ENCODE measurements around the gene ARHGEF39. TPM values are rescaled to one million over a fixed set of nuclear protein-coding genes. Genes with fewer than 3 reads are reported as not detected.

ARHGEF39 gene
- total RNA-seq, 1 experiment from 2014 or later = 31.4 TPM

- intact Hi-C loops (cut with micrococcal nuclease; ENCODE audit: unreplicated experiment) = loop anchor here (2.0 kb wide), 1 partner anchor 65 kb away; the partner anchor contains the start of genes CREB3 and TLN1
- peaks cover 34% of the 10 kb centered on the region for H3K4me1 ChIP-seq
- H3K36me3 Mint-ChIP-seq (ENCODE audit: insufficient read depth, unreplicated experiment) = peaks cover 13% of the 10 kb centered on the region
Observed at GRCh38 chr9:35667939-35668338, 2.9 kb upstream of the ARHGEF39 start.

DNA sequence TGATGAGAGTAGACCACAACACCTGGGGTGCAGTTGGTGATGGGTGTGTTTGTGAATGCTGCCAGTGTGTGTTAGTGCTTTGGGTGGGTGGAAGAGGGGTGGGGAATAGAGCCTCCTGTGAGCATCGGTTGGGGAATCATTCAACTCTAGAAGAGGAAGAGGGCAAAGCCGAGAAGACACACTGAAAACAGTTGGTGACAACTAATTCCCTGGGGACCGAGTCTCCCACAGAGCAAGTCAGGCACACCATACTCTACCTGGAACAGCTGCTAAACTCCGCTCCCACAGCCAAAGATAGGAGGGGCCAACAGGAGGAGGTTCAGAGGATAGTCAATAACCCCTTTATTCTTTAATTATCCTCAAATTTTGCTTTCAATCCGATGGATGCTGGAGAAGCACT is 1.6 kb upstream of the ARHGEF39 start:
- H3K9me3 ChIP-seq = no peaks in the 10 kb centered on the region
- H3K27me3 ChIP-seq (replicated peaks; ENCODE audit: control insufficient read depth, insufficient read depth, low read length) = no peaks in the 10 kb centered on the region
- Mint-ChIP-seq H3K4me1 (ENCODE audit: low read depth, unreplicated experiment) (peaks cover 29% of the 10 kb centered on the region), H3K36me3 (ENCODE audit: insufficient read depth, unreplicated experiment) (peaks cover 25% of the 10 kb centered on the region), H3K4me3 (ENCODE audit: unreplicated experiment) (no peak overlapping the region), H3K27me3 (ENCODE audit: insufficient read depth, unreplicated experiment) (no peaks in the 10 kb centered on the region), H3K27ac (ENCODE audit: unreplicated experiment) (no peak overlapping the region), H3K9me3 (ENCODE audit: unreplicated experiment) (peaks cover 12% of the 10 kb centered on the region)
- intact Hi-C loops (cut with micrococcal nuclease; ENCODE audit: unreplicated experiment) = no loop called here
- POLR2A ChIA-PET = interaction anchor here (1.1 to 2.0 kb wide), 2 partner anchors 61 to 62 kb away, joined by 3 to 5 read pairs; no protein-coding TSS in a partner anchor
- CTCF ChIA-PET = interaction anchor here (3.7 kb wide), 1 partner anchor 30 kb away, joined by 35 read pairs; no protein-coding TSS in a partner anchor
- no TSS peak for BruUV-seq (replicated peaks)
- H3K36me3 ChIP-seq (ENCODE audit: control insufficient read depth, insufficient read depth, low read length) = no peaks in the 10 kb centered on the region
- peaks cover 34% of the 10 kb centered on the region for H3K4me1 ChIP-seq
- no peak for DNase-seq
- H3K4me3 ChIP-seq (ENCODE audit: low read depth, low read length) = no peak overlapping the region
- TF ChIP-seq CTCF (IDR thresholded peaks at IDR 0.05; ENCODE audit: insufficient read depth in 1 of 2, low read depth in 1 of 2, low read length in 1 of 2, severe bottlenecking in 1 of 2, unreplicated experiment in 1 of 2) = no peak

More at GRCh38 chr9:35667939-35668338, 2.9 kb upstream of the ARHGEF39 start:
- H3K27ac Mint-ChIP-seq (ENCODE audit: unreplicated experiment) = peak overlapping the region; percentile 16
- H3K4me3 Mint-ChIP-seq (ENCODE audit: unreplicated experiment) = no peak overlapping the region
- H3K9me3 ChIP-seq = no peaks in the 10 kb centered on the region
- H3K27me3 Mint-ChIP-seq (ENCODE audit: insufficient read depth, unreplicated experiment) = no peaks in the 10 kb centered on the region
- ChIA-PET POLR2A (no interaction called here), CTCF (no interaction called here)
- peaks cover 22% of the 10 kb centered on the region for H3K4me1 Mint-ChIP-seq (ENCODE audit: low read depth, unreplicated experiment)
- no peak overlapping the region for H3K4me3 ChIP-seq (ENCODE audit: low read depth, low read length)
- H3K9me3 Mint-ChIP-seq (ENCODE audit: unreplicated experiment) = peaks cover 12% of the 10 kb centered on the region
- no peak for DNase-seq
- BruUV-seq (replicated peaks) = no TSS peak
- H3K27me3 ChIP-seq (replicated peaks; ENCODE audit: control insufficient read depth, insufficient read depth, low read length) = no peaks in the 10 kb centered on the region
- no peak for TF ChIP-seq CTCF (IDR thresholded peaks at IDR 0.05; ENCODE audit: insufficient read depth in 1 of 2, low read depth in 1 of 2, low read length in 1 of 2, severe bottlenecking in 1 of 2, unreplicated experiment in 1 of 2)
- no peaks in the 10 kb centered on the region for H3K36me3 ChIP-seq (ENCODE audit: control insufficient read depth, insufficient read depth, low read length)

- TF ChIP-seq CTCF (IDR thresholded peaks at IDR 0.05; ENCODE audit: insufficient read depth in 1 of 2, low read depth in 1 of 2, low read length in 1 of 2, severe bottlenecking in 1 of 2, unreplicated experiment in 1 of 2) = no peak
- Mint-ChIP-seq H3K9me3 (ENCODE audit: unreplicated experiment) (peaks cover 12% of the 10 kb centered on the region), H3K4me3 (ENCODE audit: unreplicated experiment) (no peak overlapping the region), H3K27ac (ENCODE audit: unreplicated experiment) (no peak overlapping the region), H3K27me3 (ENCODE audit: insufficient read depth, unreplicated experiment) (no peaks in the 10 kb centered on the region), H3K36me3 (ENCODE audit: insufficient read depth, unreplicated experiment) (peaks cover 29% of the 10 kb centered on the region), H3K4me1 (ENCODE audit: low read depth, unreplicated experiment) (peaks cover 29% of the 10 kb centered on the region)
- intact Hi-C loops (cut with micrococcal nuclease; ENCODE audit: unreplicated experiment) = no loop called here
- BruUV-seq (replicated peaks) = no TSS peak
- H3K36me3 ChIP-seq (ENCODE audit: control insufficient read depth, insufficient read depth, low read length) = no peaks in the 10 kb centered on the region
- no peaks in the 10 kb centered on the region for H3K9me3 ChIP-seq
- H3K27me3 ChIP-seq (replicated peaks; ENCODE audit: control insufficient read depth, insufficient read depth, low read length) = no peaks in the 10 kb centered on the region
- H3K4me3 ChIP-seq (ENCODE audit: low read depth, low read length) = no peak overlapping the region
- ChIA-PET POLR2A (interaction anchor here (1.1 to 2.0 kb wide), 3 partner anchors 25 to 62 kb away, joined by 3 to 5 read pairs (median 5); no protein-coding TSS in a partner anchor), CTCF (interaction anchor here (2.1 to 3.7 kb wide), 2 partner anchors 30 to 66 kb away, joined by 6 to 35 read pairs; partner anchors contain the start of genes CREB3 and TLN1)
- peaks cover 34% of the 10 kb centered on the region for H3K4me1 ChIP-seq
- DNase-seq = no peak
Observed at GRCh38 chr9:35666045-35666444, 1.1 kb upstream of the ARHGEF39 start.
